Measurements from ENCODE around the gene NDUFB2.
A peak's percentile ranks its signal among the peaks of the same experiment; 100 is the strongest.

GRCh38 chr7:140726281-140726680 is 29.8 kb downstream of the NDUFB2 start:
- peak; percentile 61 for TF ChIP-seq CTCF (IDR thresholded peaks at IDR 0.05)
- TF ChIP-seq ZFX (IDR thresholded peaks at IDR 0.05; ENCODE audit: borderline replicate concordance) = no peak
